BJ (cell line): ENCODE measurements around the gene OBSCN. TPM values are rescaled to one million over a fixed set of nuclear protein-coding genes. Genes with fewer than 3 reads are reported as not detected.

Source experiments
- CTCF ChIA-PET: fragments of 350-600 bp; formaldehyde crosslinking; extraction: SDS; loops from one replicate; lab custom pipeline; 2021; ENCODE audit warnings: antibody characterized with exemption, inconsistent platforms; lab: Yijun Ruan, JAX
- POLR2A ChIA-PET: fragments of 300-600 bp; sonication (Branson Sonifier 250); formaldehyde crosslinking; extraction: SDS; loops from one replicate; lab custom pipeline; 2021; ENCODE audit warnings: antibody characterized with exemption; lab: Charles Lee
- DNase-seq: peaks from one replicate; pipeline ENCODE4 v3.0.0-alpha.2; 2011; ENCODE audit warnings: low read depth
- H3K27me3 ChIP-seq: 2 replicates; pipeline ENCODE4 v1.6.0; 2011; ENCODE audit warnings: low read length; ENCODE audit not compliant: control insufficient read depth, insufficient read depth
- H3K36me3 ChIP-seq: 2 replicates; pipeline ENCODE4 v1.5.1; 2011; ENCODE audit warnings: low read length; ENCODE audit not compliant: control insufficient read depth, insufficient read depth
- H3K4me3 ChIP-seq: 2 replicates; pipeline ENCODE4 v1.5.1; 2011; ENCODE audit warnings: low read depth, mild to moderate bottlenecking, control low read depth, low read length
- polyA plus RNA-seq: library from polyadenylated mRNA; depleted of rRNA; stranded (reverse); fragments of >200 nt; gene quantifications from 2 replicates; pipeline ENCODE4 v1.2.3, GENCODE V29; 2011
- TF ChIP-seq, protein P1 (sequence below): IDR thresholded peaks from 2 replicates; pipeline ENCODE4 v1.5.1; 2011; ENCODE audit warnings: low read depth, mild to moderate bottlenecking, control low read depth, inconsistent platforms, low read length, moderate library complexity; ENCODE audit not compliant: insufficient read depth

Gene OBSCN
- polyA plus RNA-seq, 1 experiment: 2.9 TPM

DNA sequence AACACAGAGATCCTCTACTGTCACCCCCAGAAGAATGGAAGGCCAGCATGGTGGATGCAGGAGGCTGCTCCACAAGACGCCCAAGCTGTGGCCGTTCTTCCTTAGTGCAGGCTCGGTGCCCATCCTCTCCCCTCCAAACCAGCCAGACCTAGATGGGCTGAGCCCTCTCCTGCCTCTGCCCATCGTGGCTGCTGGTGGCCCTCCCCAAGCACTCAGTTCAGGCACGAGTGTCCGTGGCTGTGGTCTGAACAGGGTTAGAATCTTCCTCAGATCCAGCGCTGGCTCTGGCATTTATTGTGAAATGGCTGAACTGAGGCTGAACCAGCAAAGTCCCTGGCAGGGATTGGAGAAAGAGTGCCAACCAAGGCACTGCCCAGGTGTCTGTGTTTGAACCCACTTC, 139.3 kb downstream of the OBSCN start:
- Histone ChIP-seq H3K36me3 (no peaks in the 10 kb centered on the region), H3K4me3 (no peak overlapping the region), H3K27me3 (no peaks in the 10 kb centered on the region; the same call in none of the 2 replicates)
- TF ChIP-seq, protein P1, sequence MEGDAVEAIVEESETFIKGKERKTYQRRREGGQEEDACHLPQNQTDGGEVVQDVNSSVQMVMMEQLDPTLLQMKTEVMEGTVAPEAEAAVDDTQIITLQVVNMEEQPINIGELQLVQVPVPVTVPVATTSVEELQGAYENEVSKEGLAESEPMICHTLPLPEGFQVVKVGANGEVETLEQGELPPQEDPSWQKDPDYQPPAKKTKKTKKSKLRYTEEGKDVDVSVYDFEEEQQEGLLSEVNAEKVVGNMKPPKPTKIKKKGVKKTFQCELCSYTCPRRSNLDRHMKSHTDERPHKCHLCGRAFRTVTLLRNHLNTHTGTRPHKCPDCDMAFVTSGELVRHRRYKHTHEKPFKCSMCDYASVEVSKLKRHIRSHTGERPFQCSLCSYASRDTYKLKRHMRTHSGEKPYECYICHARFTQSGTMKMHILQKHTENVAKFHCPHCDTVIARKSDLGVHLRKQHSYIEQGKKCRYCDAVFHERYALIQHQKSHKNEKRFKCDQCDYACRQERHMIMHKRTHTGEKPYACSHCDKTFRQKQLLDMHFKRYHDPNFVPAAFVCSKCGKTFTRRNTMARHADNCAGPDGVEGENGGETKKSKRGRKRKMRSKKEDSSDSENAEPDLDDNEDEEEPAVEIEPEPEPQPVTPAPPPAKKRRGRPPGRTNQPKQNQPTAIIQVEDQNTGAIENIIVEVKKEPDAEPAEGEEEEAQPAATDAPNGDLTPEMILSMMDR: no peak
- CTCF ChIA-PET: interaction anchor here (1.3 kb wide), 1 partner anchor 9 kb away, joined by 3 read pairs; no protein-coding TSS in a partner anchor
- POLR2A ChIA-PET: no interaction called here
- no peak for DNase-seq

DNA sequence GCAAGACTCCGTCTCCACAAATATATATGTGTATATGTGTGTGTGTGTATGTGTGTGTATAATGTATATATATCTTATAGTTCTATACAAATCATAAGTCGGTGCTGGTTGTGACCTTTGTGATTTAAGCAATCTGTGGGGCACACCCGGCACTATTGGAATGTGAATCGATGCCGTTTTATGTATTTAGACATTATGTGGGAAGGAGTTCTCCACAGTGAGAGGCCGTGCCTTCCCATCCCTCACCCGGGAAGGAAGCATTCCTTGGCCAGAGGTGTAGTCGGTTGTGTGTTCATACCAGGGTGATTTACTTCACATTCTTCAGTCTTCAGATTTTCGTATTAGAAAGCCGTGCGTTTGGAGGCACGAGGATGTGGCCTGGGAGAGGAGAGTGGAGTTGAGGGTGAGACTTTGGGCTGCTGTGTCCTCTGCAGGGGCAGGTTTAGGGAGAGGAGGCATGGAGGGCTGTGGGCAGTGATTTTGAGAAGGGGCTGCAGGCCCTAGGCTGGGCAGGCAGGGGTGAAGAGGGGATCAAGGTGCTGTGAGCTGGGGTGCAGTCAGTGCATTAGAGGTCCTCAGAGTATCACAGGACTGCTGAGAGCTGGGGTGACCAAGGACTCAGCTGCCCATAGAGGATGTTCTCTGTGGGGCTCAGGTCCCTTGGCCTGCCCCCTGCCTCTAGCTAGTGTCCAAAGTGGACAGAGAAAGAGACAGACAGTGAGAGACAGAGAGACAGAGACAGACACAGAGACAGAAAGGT, 141.0 kb downstream of the OBSCN start:
- DNase-seq: no peak
- TF ChIP-seq, protein P1: no peak
- POLR2A ChIA-PET: no interaction called here
- Histone ChIP-seq H3K27me3 (no peaks in the 10 kb centered on the region; the same call in none of the 2 replicates), H3K4me3 (no peak overlapping the region), H3K36me3 (no peaks in the 10 kb centered on the region)
- CTCF ChIA-PET: interaction anchor here (0.7 to 1.3 kb wide), 2 partner anchors 10 to 16 kb away, joined by 3 read pairs; no protein-coding TSS in a partner anchor

DNA sequence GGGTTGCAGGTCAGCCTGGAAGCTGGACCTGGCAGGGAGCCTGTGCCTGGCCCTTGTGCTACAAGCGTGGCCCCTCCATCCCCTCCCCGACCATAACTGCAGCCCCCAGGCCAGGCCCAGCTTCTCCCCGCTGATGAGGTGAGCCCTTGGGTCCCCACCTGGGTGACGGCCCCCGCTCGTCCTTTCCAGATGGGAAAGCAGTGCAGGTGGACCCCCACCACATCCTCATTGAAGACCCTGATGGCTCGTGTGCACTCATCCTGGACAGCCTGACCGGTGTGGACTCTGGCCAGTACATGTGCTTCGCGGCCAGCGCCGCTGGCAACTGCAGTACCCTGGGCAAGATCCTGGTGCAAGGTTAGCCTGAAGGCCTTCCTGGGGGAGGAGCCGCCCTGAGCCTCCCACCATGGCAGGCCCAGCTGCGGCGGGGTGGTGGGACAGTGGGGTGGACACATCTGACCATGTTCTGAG, 141.9 kb downstream of the OBSCN start:
- POLR2A ChIA-PET: no interaction called here

DNA sequence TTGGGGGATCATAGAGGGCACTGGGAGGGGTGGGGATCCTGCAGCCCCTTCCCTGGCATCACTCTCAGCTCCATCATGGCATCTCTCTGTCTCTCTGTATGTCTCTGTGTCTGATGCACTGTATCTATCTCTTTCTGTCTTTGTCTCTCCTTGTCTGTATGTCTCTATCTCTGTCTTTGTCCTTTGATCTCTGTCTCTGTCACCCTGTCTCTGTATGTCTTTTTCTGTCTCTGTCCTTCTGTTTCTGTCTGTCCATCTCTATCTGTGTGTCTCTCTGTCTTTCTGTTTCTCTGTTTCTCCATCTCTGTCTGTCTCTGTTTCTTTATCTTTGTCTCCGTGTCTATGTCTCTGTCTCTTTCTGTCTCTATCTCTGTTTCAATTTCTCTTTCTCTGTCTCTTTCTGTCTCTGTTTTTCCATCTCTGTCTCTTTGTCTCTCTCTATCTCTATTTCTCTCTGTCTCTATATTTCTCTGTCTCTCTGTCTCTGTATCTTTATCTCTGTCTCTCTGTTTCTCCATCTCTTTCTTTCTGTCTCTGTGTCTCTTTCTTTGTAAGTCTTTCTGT, 142.4 kb downstream of the OBSCN start:
- Histone ChIP-seq H3K4me3 (no peak overlapping the region), H3K36me3 (no peaks in the 10 kb centered on the region), H3K27me3 (no peaks in the 10 kb centered on the region; the same call in none of the 2 replicates)
- no peak for DNase-seq
- TF ChIP-seq, protein P1: no peak
- ChIA-PET POLR2A (no interaction called here), CTCF (no interaction called here)

More for the DNA sequence above, 141.9 kb downstream of the OBSCN start:
- Histone ChIP-seq H3K27me3 (no peaks in the 10 kb centered on the region; the same call in none of the 2 replicates), H3K36me3 (no peaks in the 10 kb centered on the region), H3K4me3 (no peak overlapping the region)
- DNase-seq: no peak
- TF ChIP-seq, protein P1: no peak
- CTCF ChIA-PET: no interaction called here
